EH (cell line): ENCODE data around the gene NFATC4.

Source experiments
- DNase-seq: peaks from one replicate; pipeline ENCODE4 v3.0.0-alpha.2; 2015; ENCODE audit warnings: low read depth

Gene NFATC4

GRCh38 chr14:24409192-24409591 lies 41.2 kb downstream of the NFATC4 start:
- no peak for DNase-seq

- DNase-seq, result no peak
These were observed 42.0 kb downstream of the NFATC4 start for GRCh38 chr14:24409956-24410355.

DNA sequence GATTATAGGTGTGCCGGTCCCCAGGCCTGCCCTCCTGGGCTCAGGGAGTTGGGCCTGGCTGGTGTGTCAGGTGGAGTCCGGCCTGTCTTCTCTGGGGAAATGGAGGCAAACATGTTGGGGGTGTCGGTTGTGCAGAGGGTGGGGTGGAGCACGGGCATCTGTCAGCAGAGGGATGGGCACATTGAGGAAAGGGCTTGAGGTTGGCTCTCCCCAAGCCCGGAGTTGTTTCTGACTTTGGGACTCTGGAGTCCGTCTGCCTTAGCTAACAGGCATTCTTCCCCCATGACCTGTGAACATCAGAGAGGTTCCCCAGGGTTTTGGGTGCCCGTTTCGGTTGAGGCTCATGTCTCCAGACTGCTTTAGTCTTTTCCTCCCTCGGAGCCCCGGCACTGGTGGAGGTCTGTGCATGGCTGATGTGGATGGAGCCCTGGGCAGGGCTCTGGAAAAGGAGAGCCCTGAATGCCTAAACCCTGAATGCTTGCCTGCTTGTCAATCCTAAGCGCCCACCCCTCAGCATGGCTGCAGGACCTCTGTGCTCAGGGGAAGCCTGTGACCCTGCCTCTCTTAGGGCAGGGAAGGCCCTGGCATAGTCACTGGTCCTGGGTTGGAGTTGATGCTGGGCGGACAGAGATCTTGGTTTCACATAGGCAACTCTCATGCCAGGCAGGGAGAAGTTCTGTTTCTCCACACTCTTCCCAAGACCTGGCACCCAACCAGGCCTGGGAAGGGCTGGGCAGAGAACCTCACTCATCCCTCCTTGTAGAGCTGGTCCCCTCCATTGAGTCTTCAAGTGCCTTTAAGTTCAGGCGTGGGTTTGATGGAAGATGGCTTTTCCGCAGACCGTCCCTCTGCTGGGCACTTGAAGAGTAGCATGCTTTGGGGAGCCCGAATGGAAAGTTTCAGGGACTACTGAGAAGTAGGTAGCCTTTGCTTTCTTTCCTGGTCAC lies 43.7 kb downstream of the NFATC4 start:
- DNase-seq, result peak; percentile 63

- DNase-seq, result no peak
These were observed 46.1 kb downstream of the NFATC4 start for GRCh38 chr14:24414077-24414476.

DNA sequence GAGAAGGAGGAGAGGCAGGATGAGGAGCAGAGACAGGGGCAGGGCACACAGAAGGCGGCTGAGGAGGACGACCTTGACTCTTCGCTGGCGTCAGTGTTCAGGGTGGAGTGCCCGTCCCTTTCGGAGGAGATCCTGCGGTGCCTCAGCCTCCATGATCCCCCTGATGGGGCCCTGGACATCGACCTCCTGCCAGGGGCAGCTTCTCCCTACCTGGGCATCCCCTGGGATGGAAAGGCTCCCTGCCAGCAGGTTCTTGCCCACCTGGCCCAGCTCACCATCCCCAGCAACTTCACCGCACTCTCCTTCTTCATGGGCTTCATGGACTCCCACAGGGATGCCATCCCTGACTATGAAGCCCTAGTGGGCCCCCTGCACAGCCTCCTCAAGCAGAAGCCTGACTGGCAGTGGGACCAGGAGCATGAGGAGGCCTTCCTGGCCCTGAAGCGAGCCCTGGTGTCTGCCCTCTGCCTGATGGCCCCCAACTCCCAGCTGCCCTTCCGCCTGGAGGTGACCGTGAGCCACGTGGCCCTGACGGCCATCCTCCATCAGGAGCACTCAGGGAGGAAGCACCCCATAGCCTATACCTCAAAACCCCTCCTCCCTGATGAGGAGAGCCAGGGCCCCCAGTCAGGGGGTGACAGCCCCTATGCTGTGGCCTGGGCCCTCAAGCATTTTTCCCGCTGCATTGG lies 46.9 kb downstream of the NFATC4 start:
- no peak for DNase-seq

GRCh38 chr14:24415421-24416253 lies 47.7 kb downstream of the NFATC4 start:
- no peak for DNase-seq

- no peak for DNase-seq
These were observed 48.4 kb downstream of the NFATC4 start for GRCh38 chr14:24416254-24416931.

DNA sequence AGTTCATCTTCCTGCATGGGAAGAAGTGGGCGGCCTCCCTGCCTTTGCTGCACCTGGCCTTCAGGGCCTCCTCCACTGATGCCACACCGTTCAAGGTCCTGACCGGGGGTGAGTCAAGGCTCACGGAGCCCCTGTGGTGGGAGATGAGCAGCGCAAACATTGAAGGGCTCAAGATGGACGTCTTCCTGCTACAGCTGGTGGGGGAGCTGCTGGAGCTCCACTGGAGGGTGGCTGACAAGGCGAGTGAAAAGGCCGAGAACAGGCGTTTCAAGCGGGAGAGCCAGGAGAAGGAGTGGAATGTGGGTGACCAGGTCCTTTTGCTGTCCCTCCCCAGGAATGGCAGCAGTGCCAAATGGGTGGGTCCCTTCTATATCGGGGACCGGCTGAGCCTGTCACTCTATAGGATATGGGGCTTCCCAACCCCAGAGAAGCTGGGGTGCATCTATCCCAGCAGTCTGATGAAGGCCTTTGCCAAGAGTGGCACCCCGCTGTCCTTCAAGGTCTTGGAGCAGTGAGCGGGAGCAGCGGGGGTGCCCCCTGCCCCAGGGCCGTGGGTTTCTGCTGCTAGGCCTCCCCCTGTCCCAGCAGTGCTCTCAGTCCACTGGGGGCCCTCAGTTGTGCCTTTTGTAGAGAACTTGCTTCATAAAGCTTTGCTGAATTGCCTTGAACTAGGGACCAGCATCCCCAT lies 49.1 kb downstream of the NFATC4 start:
- DNase-seq, result no peak

DNA sequence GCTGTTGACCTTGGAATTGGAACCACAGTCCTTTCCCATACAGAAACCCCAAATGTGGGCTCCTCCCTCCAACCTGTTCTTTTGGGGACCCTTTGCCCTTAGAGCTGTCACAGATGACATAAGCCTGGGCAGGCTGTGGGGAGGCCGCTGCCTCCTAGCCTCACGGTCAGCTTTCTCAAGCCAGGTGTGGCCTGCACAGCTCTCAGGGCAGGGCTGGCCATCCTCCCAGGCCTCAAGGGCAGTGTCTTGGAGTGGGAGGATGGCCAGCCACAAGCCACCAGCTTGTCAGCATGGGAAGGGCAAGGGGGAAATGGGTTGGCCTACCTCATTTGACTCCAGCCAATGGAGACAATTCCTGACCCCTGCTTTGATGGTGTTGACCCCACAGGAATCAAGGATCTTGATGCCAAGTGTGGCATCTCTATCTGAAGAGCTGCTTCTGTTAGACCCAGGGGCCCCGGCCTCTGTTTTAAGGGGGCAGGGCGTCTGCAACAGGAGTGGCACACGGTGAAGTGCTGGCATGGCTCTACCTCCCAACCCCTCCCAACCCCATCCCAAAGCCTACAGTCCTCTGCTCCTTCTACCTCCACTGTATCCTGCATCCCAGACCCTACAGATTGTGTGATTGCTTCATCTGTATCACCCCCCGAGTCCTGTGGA lies 50.0 kb downstream of the NFATC4 start:
- no peak for DNase-seq

- no peak for DNase-seq
These were observed 50.5 kb downstream of the NFATC4 start for GRCh38 chr14:24418492-24418873.

GRCh38 chr14:24422261-24422660 lies 54.3 kb downstream of the NFATC4 start:
- no peak for DNase-seq

GRCh38 chr14:24422694-24423601 lies 55.0 kb downstream of the NFATC4 start:
- DNase-seq, result no peak

DNA sequence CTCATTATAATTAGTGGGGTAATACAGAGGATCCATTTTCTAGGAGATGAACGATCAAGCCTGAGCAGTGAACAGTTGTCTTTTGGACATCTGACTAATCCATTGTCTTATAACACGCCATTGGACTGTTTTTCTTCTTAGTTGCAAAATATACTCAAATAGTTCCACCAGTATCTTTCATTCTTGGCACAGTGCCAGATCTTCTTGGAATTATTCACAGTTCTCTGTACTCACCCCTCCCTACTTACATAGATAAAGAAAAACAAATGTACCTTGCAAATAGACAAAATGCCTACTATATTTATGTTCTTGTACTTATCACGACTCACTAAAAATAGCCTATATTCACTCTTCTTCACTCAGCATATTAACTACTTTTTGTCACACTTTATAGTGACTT lies 57.7 kb downstream of the NFATC4 start:
- DNase-seq, result peak; percentile 78

DNA sequence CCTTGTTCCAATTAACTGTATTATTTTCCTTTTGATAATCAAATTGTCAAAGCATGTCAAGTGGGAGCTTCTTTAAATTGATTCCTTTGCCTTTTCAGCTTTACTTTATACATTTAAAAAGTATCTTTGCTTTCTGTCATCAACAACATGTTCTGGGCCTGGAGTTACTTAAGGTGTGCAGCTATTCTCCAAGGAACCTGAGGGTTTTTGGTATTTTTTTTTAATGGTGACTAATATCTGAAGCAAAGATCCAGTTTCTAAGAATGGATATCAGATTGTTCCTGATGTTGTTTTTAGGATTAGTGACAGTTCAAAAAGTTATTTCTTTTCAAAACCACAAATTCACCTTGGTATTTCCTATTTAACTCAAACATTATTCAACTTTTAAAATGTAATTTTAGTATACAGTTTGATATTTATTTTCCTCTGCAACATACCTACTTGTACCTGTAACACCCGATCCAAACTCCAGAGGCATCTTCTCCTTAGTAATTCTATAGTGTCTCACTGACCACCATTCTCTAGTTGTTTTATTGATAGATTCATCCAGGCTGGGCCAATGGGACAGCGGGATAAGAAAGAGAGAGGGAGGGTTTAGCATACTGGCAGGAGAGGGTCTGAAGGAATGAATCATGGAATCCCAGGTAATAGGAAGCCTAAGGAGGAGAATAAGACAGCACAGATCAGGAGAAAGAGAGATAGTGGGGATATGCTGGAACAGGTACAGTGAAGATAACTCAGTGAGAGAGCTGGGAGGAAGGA lies 58.3 kb downstream of the NFATC4 start:
- DNase-seq, result no peak

GRCh38 chr14:24426912-24427536 lies 59.0 kb downstream of the NFATC4 start:
- no peak for DNase-seq

GRCh38 chr14:24427537-24428508 lies 59.8 kb downstream of the NFATC4 start:
- no peak for DNase-seq
